ENCODE measurements around the gene GJC2.

DNA sequence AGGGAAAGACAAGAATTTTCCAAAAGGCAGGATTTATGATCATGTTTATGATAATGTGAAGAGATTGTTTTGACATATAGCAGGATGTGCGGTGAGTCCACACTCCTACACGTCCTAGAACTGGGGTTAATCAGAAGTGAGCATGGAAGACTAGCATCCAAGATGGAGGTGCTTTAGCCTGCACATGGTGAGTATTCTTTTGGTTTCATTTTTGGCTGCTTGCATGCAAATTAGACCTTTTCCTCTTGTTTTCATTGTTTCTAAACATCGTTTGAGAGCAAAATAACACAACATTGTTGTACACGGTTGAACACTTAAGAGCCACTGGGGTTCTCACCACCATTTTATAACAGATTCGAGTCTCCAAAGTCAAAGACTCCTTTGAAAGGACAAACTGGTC is 24.5 kb upstream of the GJC2 start:
- TF ChIP-seq CTCF (conservative IDR thresholded peaks at IDR 0.05; ENCODE audit: low read length), result no peak
- no peak for TF ChIP-seq EZH2phosphoT487 (IDR thresholded peaks at IDR 0.05; ENCODE audit: borderline replicate concordance)
